ENCODE measurements around the gene WDR45B. TPM values are rescaled to one million over a fixed set of nuclear protein-coding genes. Genes with fewer than 3 reads are reported as not detected.

Gene WDR45B
- polyA plus RNA-seq, 1 donor from 2014 or later, result 131 TPM

DNA sequence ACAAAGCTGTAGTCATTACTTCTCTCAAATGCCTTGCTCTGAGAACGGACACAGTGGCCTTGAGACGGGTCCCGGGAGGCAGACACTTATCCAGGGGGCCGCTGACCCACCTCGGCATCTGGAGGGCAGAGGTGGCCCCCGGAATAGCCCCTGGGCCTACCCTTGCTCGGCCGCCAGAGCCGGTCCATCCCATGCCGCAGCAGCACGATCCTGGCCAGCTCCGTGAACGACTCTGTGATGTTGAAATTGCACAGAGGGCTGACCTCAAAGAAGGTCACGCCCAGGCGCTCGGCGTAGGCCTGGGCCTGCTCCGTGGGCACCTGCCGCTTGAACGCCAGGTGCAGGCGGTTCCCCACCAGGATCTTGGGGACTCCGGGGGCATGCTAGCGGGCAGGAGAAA is 10.1 kb upstream of the WDR45B start:
- H3K27me3 ChIP-seq (ENCODE audit: insufficient read depth, low read depth, low read length), result no peaks in the 10 kb centered on the region
- H3K9me3 ChIP-seq (ENCODE audit: low read length), result no peaks in the 10 kb centered on the region
- H3K36me3 ChIP-seq (ENCODE audit: insufficient read depth, low read length), result peaks cover 10% of the 10 kb centered on the region
- H3K4me3 ChIP-seq (ENCODE audit: low read length), result no peak overlapping the region
- no peak for TF ChIP-seq RAD21 (conservative IDR thresholded peaks at IDR 0.05)
- TF ChIP-seq, protein P1, sequence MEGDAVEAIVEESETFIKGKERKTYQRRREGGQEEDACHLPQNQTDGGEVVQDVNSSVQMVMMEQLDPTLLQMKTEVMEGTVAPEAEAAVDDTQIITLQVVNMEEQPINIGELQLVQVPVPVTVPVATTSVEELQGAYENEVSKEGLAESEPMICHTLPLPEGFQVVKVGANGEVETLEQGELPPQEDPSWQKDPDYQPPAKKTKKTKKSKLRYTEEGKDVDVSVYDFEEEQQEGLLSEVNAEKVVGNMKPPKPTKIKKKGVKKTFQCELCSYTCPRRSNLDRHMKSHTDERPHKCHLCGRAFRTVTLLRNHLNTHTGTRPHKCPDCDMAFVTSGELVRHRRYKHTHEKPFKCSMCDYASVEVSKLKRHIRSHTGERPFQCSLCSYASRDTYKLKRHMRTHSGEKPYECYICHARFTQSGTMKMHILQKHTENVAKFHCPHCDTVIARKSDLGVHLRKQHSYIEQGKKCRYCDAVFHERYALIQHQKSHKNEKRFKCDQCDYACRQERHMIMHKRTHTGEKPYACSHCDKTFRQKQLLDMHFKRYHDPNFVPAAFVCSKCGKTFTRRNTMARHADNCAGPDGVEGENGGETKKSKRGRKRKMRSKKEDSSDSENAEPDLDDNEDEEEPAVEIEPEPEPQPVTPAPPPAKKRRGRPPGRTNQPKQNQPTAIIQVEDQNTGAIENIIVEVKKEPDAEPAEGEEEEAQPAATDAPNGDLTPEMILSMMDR (IDR thresholded peaks at IDR 0.05; ENCODE audit: poor library complexity, severe bottlenecking), result no peak
- TF ChIP-seq MXI1 (conservative IDR thresholded peaks at IDR 0.05; ENCODE audit: poor library complexity, severe bottlenecking), result no peak
- no peak for TF ChIP-seq TAF1 (IDR thresholded peaks at IDR 0.05; ENCODE audit: low read depth)
- TF ChIP-seq SMC3 (conservative IDR thresholded peaks at IDR 0.05; ENCODE audit: poor library complexity), result no peak
- no peak for TF ChIP-seq POLR2AphosphoS5 (IDR thresholded peaks at IDR 0.05)
- TF ChIP-seq, protein P2, sequence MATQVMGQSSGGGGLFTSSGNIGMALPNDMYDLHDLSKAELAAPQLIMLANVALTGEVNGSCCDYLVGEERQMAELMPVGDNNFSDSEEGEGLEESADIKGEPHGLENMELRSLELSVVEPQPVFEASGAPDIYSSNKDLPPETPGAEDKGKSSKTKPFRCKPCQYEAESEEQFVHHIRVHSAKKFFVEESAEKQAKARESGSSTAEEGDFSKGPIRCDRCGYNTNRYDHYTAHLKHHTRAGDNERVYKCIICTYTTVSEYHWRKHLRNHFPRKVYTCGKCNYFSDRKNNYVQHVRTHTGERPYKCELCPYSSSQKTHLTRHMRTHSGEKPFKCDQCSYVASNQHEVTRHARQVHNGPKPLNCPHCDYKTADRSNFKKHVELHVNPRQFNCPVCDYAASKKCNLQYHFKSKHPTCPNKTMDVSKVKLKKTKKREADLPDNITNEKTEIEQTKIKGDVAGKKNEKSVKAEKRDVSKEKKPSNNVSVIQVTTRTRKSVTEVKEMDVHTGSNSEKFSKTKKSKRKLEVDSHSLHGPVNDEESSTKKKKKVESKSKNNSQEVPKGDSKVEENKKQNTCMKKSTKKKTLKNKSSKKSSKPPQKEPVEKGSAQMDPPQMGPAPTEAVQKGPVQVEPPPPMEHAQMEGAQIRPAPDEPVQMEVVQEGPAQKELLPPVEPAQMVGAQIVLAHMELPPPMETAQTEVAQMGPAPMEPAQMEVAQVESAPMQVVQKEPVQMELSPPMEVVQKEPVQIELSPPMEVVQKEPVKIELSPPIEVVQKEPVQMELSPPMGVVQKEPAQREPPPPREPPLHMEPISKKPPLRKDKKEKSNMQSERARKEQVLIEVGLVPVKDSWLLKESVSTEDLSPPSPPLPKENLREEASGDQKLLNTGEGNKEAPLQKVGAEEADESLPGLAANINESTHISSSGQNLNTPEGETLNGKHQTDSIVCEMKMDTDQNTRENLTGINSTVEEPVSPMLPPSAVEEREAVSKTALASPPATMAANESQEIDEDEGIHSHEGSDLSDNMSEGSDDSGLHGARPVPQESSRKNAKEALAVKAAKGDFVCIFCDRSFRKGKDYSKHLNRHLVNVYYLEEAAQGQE (IDR thresholded peaks at IDR 0.05; ENCODE audit: borderline replicate concordance), result no peak
- no peak for TF ChIP-seq EP300 (conservative IDR thresholded peaks at IDR 0.05; ENCODE audit: poor library complexity, severe bottlenecking)
- TF ChIP-seq EZH2 (IDR thresholded peaks at IDR 0.05; ENCODE audit: borderline replicate concordance, insufficient read depth, low read length, poor library complexity, severe bottlenecking), result no peak
- no peak overlapping the region for H3K27ac ChIP-seq (ENCODE audit: low read length)
- H3K4me2 ChIP-seq (ENCODE audit: low read length), result no peak overlapping the region
- no peaks in the 10 kb centered on the region for H3K79me2 ChIP-seq (replicated peaks; ENCODE audit: insufficient read depth, low read length)
- H3K9me2 ChIP-seq (ENCODE audit: insufficient read depth, low read length), result no peaks in the 10 kb centered on the region
- no peak overlapping the region for H3K9ac ChIP-seq (ENCODE audit: low read length)
- H3F3A ChIP-seq (ENCODE audit: insufficient read depth, low read length, poor library complexity, severe bottlenecking), result no peaks in the 10 kb centered on the region
- H4K20me1 ChIP-seq (ENCODE audit: insufficient read depth), result no peaks in the 10 kb centered on the region
- H2AFZ ChIP-seq (ENCODE audit: low read depth, low read length), result no peak overlapping the region

DNA sequence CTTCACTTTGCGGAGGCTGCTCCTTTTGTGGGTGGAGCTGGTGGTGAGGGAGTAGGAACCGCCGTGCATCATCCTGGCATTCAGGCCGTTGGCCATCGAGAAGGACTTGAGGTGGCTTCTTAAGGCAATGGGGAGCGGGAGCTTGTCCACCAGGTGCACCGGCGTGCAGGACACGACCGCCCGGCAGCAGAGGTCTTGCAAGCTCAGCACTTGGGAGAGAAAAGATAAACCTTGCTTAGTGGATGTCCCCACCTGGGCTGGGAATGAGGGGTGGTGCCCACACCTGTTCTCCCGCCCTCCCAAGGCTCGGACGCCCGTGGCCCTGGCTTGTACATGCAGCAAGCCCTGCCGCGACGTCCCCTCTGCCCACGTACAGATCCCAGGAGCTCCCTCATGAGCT is 9.7 kb upstream of the WDR45B start:
- Histone ChIP-seq H3K4me2 (ENCODE audit: low read length) (no peak overlapping the region), H4K20me1 (ENCODE audit: insufficient read depth) (no peaks in the 10 kb centered on the region), H3K27me3 (ENCODE audit: insufficient read depth, low read depth, low read length) (no peaks in the 10 kb centered on the region), H3K9me3 (ENCODE audit: low read length) (no peaks in the 10 kb centered on the region), H3K9ac (ENCODE audit: low read length) (no peak overlapping the region), H2AFZ (ENCODE audit: low read depth, low read length) (no peak overlapping the region), H3K9me2 (ENCODE audit: insufficient read depth, low read length) (no peaks in the 10 kb centered on the region), H3K79me2 (replicated peaks; ENCODE audit: insufficient read depth, low read length) (no peaks in the 10 kb centered on the region), H3F3A (ENCODE audit: insufficient read depth, low read length, poor library complexity, severe bottlenecking) (no peaks in the 10 kb centered on the region), H3K36me3 (ENCODE audit: insufficient read depth, low read length) (peaks cover 10% of the 10 kb centered on the region), H3K4me3 (ENCODE audit: low read length) (no peak overlapping the region), H3K27ac (ENCODE audit: low read length) (no peak overlapping the region)
- TF ChIP-seq EZH2 (IDR thresholded peaks at IDR 0.05; ENCODE audit: borderline replicate concordance, insufficient read depth, low read length, poor library complexity, severe bottlenecking), result no peak
- TF ChIP-seq, protein P1 (IDR thresholded peaks at IDR 0.05; ENCODE audit: poor library complexity, severe bottlenecking), result no peak
- no peak for TF ChIP-seq MXI1 (conservative IDR thresholded peaks at IDR 0.05; ENCODE audit: poor library complexity, severe bottlenecking)
- no peak for TF ChIP-seq EP300 (conservative IDR thresholded peaks at IDR 0.05; ENCODE audit: poor library complexity, severe bottlenecking)
- no peak for TF ChIP-seq POLR2AphosphoS5 (IDR thresholded peaks at IDR 0.05)
- TF ChIP-seq RAD21 (conservative IDR thresholded peaks at IDR 0.05), result no peak
- TF ChIP-seq TAF1 (IDR thresholded peaks at IDR 0.05; ENCODE audit: low read depth), result no peak
- TF ChIP-seq, protein P2 (IDR thresholded peaks at IDR 0.05; ENCODE audit: borderline replicate concordance), result no peak
- TF ChIP-seq SMC3 (conservative IDR thresholded peaks at IDR 0.05; ENCODE audit: poor library complexity), result no peak
